ENCODE data around the gene HIVEP1.

Gene HIVEP1

DNA sequence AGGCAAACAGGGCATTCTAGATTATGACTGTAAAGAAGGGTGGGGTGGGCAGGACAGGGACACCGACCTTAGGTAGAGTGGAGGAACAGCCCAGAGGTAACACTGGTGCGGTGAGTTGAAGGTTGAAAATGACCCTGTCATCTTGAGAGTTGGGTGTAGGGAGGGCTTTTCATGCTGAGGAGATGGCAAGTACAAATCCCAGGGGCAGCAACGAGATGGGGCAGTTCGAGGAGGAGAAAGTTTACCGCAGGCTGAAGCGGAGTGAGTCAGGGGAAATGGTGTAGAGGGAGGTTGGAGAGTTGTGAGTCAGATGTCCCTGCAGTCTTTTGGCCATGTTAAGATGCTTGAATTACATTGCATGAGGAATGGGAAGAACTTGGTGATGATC, 101.1 kb downstream of the HIVEP1 start:
- POLR2A ChIA-PET = no interaction called here
- no peak for DNase-seq (ENCODE audit: extremely low spot score)
- no peak for TF ChIP-seq NFRKB (IDR thresholded peaks at IDR 0.05)
- TF ChIP-seq CTBP1 (IDR thresholded peaks at IDR 0.05; ENCODE audit: borderline replicate concordance) = no peak
- no peak for TF ChIP-seq ZNF384 (IDR thresholded peaks at IDR 0.05)
- no peak for TF ChIP-seq ARNT (IDR thresholded peaks at IDR 0.05)
- no peak for TF ChIP-seq SP1 (IDR thresholded peaks at IDR 0.05)
- TF ChIP-seq HDGF (IDR thresholded peaks at IDR 0.05; ENCODE audit: borderline replicate concordance) = no peak
- no peak for TF ChIP-seq ELF4 (IDR thresholded peaks at IDR 0.05)
- TF ChIP-seq LEF1 (IDR thresholded peaks at IDR 0.05; ENCODE audit: borderline replicate concordance) = no peak
- no peak for TF ChIP-seq TARDBP (IDR thresholded peaks at IDR 0.05)
- TF ChIP-seq FOXM1 (IDR thresholded peaks at IDR 0.05; ENCODE audit: borderline replicate concordance) = no peak
- TF ChIP-seq, protein P1, sequence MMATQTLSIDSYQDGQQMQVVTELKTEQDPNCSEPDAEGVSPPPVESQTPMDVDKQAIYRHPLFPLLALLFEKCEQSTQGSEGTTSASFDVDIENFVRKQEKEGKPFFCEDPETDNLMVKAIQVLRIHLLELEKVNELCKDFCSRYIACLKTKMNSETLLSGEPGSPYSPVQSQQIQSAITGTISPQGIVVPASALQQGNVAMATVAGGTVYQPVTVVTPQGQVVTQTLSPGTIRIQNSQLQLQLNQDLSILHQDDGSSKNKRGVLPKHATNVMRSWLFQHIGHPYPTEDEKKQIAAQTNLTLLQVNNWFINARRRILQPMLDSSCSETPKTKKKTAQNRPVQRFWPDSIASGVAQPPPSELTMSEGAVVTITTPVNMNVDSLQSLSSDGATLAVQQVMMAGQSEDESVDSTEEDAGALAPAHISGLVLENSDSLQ (IDR thresholded peaks at IDR 0.05) = no peak
- TF ChIP-seq SUZ12 (IDR thresholded peaks at IDR 0.05) = no peak
- no peak for TF ChIP-seq FOXK2 (IDR thresholded peaks at IDR 0.05)
- no peak for TF ChIP-seq L3MBTL2 (conservative IDR thresholded peaks at IDR 0.05)
- TF ChIP-seq FOXA1 (IDR thresholded peaks at IDR 0.05) = no peak
- no peak for TF ChIP-seq BHLHE40 (IDR thresholded peaks at IDR 0.05; ENCODE audit: borderline replicate concordance)
- CTCF ChIA-PET = no interaction called here

DNA sequence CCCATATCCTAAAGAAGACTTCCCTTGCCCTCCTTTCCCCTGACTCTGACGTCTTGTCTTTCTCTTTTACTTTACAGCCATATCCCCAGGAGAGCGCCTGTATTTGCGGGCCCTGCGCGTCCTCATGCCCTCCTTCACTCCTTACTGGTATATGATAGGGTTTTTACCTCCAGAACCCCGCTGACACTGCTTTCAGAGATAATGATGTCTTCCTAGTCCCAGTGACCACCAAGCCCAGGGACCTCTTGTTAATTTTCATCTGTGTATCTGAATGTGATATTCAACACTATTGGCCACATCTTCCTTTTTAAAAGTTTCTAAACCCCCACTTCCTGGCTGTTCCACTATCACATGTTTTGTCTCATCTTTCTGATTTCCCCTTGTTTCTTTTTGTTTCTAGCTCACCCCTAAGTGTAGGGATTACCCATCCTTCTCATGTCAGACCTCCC, 102.0 kb downstream of the HIVEP1 start:
- no peak for TF ChIP-seq LEF1 (IDR thresholded peaks at IDR 0.05; ENCODE audit: borderline replicate concordance)
- TF ChIP-seq BHLHE40 (IDR thresholded peaks at IDR 0.05; ENCODE audit: borderline replicate concordance) = no peak
- TF ChIP-seq NFRKB (IDR thresholded peaks at IDR 0.05) = no peak
- no peak for TF ChIP-seq TARDBP (IDR thresholded peaks at IDR 0.05)
- TF ChIP-seq SP1 (IDR thresholded peaks at IDR 0.05) = no peak
- no peak for TF ChIP-seq L3MBTL2 (conservative IDR thresholded peaks at IDR 0.05)
- no peak for TF ChIP-seq CTBP1 (IDR thresholded peaks at IDR 0.05; ENCODE audit: borderline replicate concordance)
- TF ChIP-seq ELF4 (IDR thresholded peaks at IDR 0.05) = no peak
- no peak for DNase-seq (ENCODE audit: extremely low spot score)
- CTCF ChIA-PET = no interaction called here
- POLR2A ChIA-PET = no interaction called here

DNA sequence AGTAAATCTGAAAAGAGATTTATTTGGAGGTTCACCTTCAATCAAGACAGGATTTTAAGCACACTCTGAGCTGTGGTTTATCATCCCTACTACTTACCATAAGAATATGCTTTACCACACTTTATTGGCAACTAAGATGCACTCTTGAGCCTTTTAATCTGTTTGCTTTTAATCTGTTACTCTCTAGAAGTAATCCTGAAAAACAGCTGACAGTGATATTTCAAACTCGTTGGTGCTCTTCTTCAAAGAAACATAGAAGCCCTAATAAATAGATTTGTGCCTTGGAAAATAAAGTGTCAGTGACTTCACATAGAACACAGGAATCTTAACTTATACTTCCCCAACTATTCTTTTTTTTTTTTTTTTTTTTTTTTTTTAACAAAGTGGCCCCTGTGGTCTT, 102.9 kb downstream of the HIVEP1 start:
- ChIA-PET POLR2A (no interaction called here), CTCF (no interaction called here)
- DNase-seq (ENCODE audit: extremely low spot score) = no peak
- no peak for TF ChIP-seq ELF4 (IDR thresholded peaks at IDR 0.05)
- no peak for TF ChIP-seq TARDBP (IDR thresholded peaks at IDR 0.05)
- no peak for TF ChIP-seq FOXM1 (IDR thresholded peaks at IDR 0.05; ENCODE audit: borderline replicate concordance)
- TF ChIP-seq ARNT (IDR thresholded peaks at IDR 0.05) = no peak
- no peak for TF ChIP-seq LEF1 (IDR thresholded peaks at IDR 0.05; ENCODE audit: borderline replicate concordance)

DNA sequence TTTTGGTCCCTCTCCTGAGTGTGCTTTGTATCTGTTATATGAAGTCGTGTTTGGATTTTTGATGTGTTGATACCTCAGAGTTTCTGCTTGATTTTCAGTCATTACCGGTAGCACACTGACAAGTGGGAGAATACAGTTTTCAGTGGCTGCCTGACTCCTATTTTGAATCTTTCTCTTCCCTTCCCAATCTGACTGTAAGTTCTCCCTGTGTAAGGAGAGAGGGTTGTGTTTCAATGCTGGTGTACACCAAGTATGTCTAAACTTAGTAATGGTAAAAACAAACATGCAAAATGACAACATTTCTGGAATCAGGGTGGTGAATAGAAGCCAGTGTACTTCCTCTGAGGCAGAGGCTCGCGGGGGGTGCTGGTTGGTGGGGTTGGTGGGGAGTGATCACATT, 103.4 kb downstream of the HIVEP1 start:
- POLR2A ChIA-PET = no interaction called here
- no peak for TF ChIP-seq TARDBP (IDR thresholded peaks at IDR 0.05)
- no peak for TF ChIP-seq NFRKB (IDR thresholded peaks at IDR 0.05)
- TF ChIP-seq SUZ12 (IDR thresholded peaks at IDR 0.05) = no peak
- TF ChIP-seq ZNF384 (IDR thresholded peaks at IDR 0.05) = no peak
- TF ChIP-seq ELF4 (IDR thresholded peaks at IDR 0.05) = no peak
- TF ChIP-seq LEF1 (IDR thresholded peaks at IDR 0.05; ENCODE audit: borderline replicate concordance) = no peak
- TF ChIP-seq L3MBTL2 (conservative IDR thresholded peaks at IDR 0.05) = no peak
- TF ChIP-seq SP1 (IDR thresholded peaks at IDR 0.05) = no peak
- no peak for TF ChIP-seq HDGF (IDR thresholded peaks at IDR 0.05; ENCODE audit: borderline replicate concordance)
- TF ChIP-seq FOXM1 (IDR thresholded peaks at IDR 0.05; ENCODE audit: borderline replicate concordance) = no peak
- TF ChIP-seq ARNT (IDR thresholded peaks at IDR 0.05) = no peak
- no peak for TF ChIP-seq CTBP1 (IDR thresholded peaks at IDR 0.05; ENCODE audit: borderline replicate concordance)
- no peak for TF ChIP-seq FOXA1 (IDR thresholded peaks at IDR 0.05)
- DNase-seq (ENCODE audit: extremely low spot score) = no peak
- CTCF ChIA-PET = no interaction called here

DNA sequence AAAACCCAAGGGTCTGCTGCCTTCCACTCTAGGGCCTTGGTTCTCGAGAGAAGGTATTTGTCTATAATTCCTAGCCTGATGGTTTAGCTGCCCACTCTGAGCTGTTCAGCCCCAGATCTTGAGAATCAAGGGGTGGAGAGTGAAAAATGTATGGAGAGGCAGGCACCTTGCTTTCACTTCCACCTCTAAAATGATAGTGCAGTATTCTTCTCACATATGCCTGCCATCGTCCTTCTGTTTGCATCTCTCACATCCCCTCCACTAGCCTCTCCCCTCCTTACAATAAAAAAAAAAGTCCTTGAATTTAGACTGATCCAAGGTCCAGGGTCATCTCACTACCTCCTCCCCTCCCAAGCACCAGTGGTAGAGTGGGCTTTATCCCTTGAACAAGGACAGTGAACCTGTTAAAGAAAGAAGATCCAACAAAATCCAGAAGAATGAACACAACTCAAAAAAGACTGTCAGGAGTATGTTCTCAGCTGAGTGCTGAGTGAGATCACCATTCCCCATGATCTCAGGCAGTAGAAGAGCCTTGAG, 104.2 kb downstream of the HIVEP1 start:
- no peak for TF ChIP-seq ELF4 (IDR thresholded peaks at IDR 0.05)
- no peak for TF ChIP-seq L3MBTL2 (conservative IDR thresholded peaks at IDR 0.05)
- TF ChIP-seq FOXM1 (IDR thresholded peaks at IDR 0.05; ENCODE audit: borderline replicate concordance) = no peak
- TF ChIP-seq, protein P1 (IDR thresholded peaks at IDR 0.05) = no peak
- no peak for TF ChIP-seq NFRKB (IDR thresholded peaks at IDR 0.05)
- no peak for TF ChIP-seq ZNF384 (IDR thresholded peaks at IDR 0.05)
- TF ChIP-seq LEF1 (IDR thresholded peaks at IDR 0.05; ENCODE audit: borderline replicate concordance) = no peak
- TF ChIP-seq TARDBP (IDR thresholded peaks at IDR 0.05) = no peak
- TF ChIP-seq FOXK2 (IDR thresholded peaks at IDR 0.05) = no peak
- no peak for TF ChIP-seq ARNT (IDR thresholded peaks at IDR 0.05)
- TF ChIP-seq HDGF (IDR thresholded peaks at IDR 0.05; ENCODE audit: borderline replicate concordance) = no peak
- no peak for TF ChIP-seq SUZ12 (IDR thresholded peaks at IDR 0.05)
- TF ChIP-seq CTBP1 (IDR thresholded peaks at IDR 0.05; ENCODE audit: borderline replicate concordance) = no peak
- CTCF ChIA-PET = no interaction called here
- DNase-seq (ENCODE audit: extremely low spot score) = no peak
- POLR2A ChIA-PET = no interaction called here

DNA sequence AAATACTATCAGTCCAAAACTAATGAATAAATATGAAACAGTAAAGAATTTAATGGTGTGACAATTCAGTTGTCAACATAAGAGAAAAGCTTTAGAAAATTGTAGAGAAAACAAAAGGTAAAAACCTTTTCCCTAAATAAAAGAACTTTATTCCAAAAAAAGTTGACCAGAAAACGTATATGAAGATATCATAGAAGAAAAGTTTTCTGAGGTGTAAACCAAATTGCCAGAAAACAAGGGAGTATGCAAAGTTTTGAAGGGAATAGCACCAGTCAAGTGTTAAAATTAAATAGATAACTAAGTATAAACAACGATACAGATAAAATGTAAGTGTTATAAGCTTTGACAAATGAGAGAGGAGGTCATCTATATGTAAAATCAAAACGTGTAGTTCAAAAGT, 104.9 kb downstream of the HIVEP1 start:
- no peak for TF ChIP-seq FOXK2 (IDR thresholded peaks at IDR 0.05)
- ChIA-PET CTCF (no interaction called here), POLR2A (no interaction called here)
- no peak for DNase-seq (ENCODE audit: extremely low spot score)

DNA sequence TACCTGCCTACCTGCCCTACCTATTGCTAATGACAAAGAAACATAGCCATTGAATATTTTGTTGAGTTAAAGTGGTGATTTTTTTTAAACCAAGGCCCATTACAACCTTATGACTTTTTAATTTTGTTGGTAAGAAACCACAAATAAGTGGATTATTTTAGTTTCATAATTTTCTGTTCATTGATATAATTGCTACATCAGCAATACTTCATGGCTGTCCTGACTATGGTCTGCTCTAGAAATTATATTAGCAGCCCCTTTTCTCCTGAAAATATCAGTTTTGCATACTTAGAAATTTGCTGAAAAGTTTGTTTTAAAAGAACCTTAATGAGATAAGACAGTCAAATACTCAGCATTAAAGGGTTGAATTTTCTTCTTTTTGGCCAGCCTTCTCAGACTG, 106.5 kb downstream of the HIVEP1 start:
- no peak for DNase-seq (ENCODE audit: extremely low spot score)
- ChIA-PET POLR2A (no interaction called here), CTCF (no interaction called here)
- TF ChIP-seq FOXA1 (IDR thresholded peaks at IDR 0.05) (no peak), ZNF384 (IDR thresholded peaks at IDR 0.05) (no peak), ELF4 (IDR thresholded peaks at IDR 0.05) (no peak)
